Neural cell (in vitro differentiated cells): ENCODE data around the gene WIZ. TPM values are rescaled to one million over a fixed set of nuclear protein-coding genes. Genes with fewer than 3 reads are reported as not detected.

Experiments
- H2AFZ ChIP-seq: fragments of 200-600, 300-800 bp; sonication (generic), shearing (Covaris generic); 2 replicates; pipeline ENCODE4 v1.6.0; 2014; ENCODE audit warnings: low read depth, mild to moderate bottlenecking, antibody characterized with exemption, low read length, moderate library complexity
- H3F3A ChIP-seq: fragments of 200-600 bp; shearing (Covaris generic); 2 replicates; pipeline ENCODE4 v1.6.1; 2016; ENCODE audit warnings: mild to moderate bottlenecking, moderate library complexity, mixed read lengths, antibody characterized with exemption, low read length; ENCODE audit not compliant: insufficient read depth, poor library complexity, severe bottlenecking
- H3K27ac ChIP-seq: fragments of 200-600, 300-800 bp; sonication (generic), shearing (Covaris generic); 2 replicates; pipeline ENCODE4 v1.5.1; 2014; ENCODE audit warnings: mild to moderate bottlenecking, low read length, moderate library complexity
- H3K27me3 ChIP-seq: fragments of 300-800, 200-600 bp; sonication (generic), shearing (Covaris generic); 2 replicates; pipeline ENCODE4 v1.6.0; 2014; ENCODE audit warnings: mild to moderate bottlenecking, low read depth, low read length, moderate library complexity; ENCODE audit not compliant: insufficient read depth
- H3K36me3 ChIP-seq: fragments of 300-800, 200-600 bp; sonication (generic), shearing (Covaris generic); 2 replicates; pipeline ENCODE4 v1.5.1; 2014; ENCODE audit warnings: mild to moderate bottlenecking, antibody characterized with exemption, low read length, moderate library complexity; ENCODE audit not compliant: insufficient read depth
- H3K4me2 ChIP-seq: fragments of 300-800, 200-600 bp; sonication (generic), shearing (Covaris generic); 2 replicates; pipeline ENCODE4 v1.6.0; 2014; ENCODE audit warnings: mild to moderate bottlenecking, low read length
- H3K4me3 ChIP-seq: fragments of 300-800, 200-600 bp; sonication (generic), shearing (Covaris generic); 2 replicates; pipeline ENCODE4 v1.5.1; 2014; ENCODE audit warnings: mild to moderate bottlenecking, low read length, moderate library complexity
- H3K79me2 ChIP-seq: fragments of 200-600 bp; shearing (Covaris generic); replicated peaks from 2 replicates; pipeline ENCODE4 v1.6.0; 2014; ENCODE audit warnings: mild to moderate bottlenecking, low read length, moderate library complexity; ENCODE audit not compliant: insufficient read depth
- H3K9ac ChIP-seq: fragments of 300-800, 200-600 bp; sonication (generic), shearing (Covaris generic); 2 replicates; pipeline ENCODE4 v1.6.1; 2016; ENCODE audit warnings: mild to moderate bottlenecking, low read length, mixed read lengths
- H3K9me2 ChIP-seq: fragments of 200-600 bp; shearing (Covaris generic); 2 replicates; pipeline ENCODE4 v1.6.1; 2016; ENCODE audit warnings: mild to moderate bottlenecking, low read length, mixed read lengths; ENCODE audit not compliant: insufficient read depth
- H3K9me3 ChIP-seq: fragments of 200-600, 300-800 bp; sonication (generic), shearing (Covaris generic); 2 replicates; pipeline ENCODE4 v1.6.1; 2016; ENCODE audit warnings: mild to moderate bottlenecking, mixed run types, low read length, moderate library complexity, mixed read lengths
- H4K20me1 ChIP-seq: fragments of 200-600 bp; shearing (Covaris generic); 2 replicates; pipeline ENCODE4 v1.6.1; 2016; ENCODE audit warnings: mild to moderate bottlenecking, mixed run types; ENCODE audit not compliant: insufficient read depth
- EP300 ChIP-seq: fragments of 450-650 bp; conservative IDR thresholded peaks from 2 replicates; pipeline ENCODE4 v1.6.1; 2014; ENCODE audit warnings: antibody characterized with exemption, mild to moderate bottlenecking, moderate library complexity; ENCODE audit not compliant: poor library complexity, severe bottlenecking
- EZH2 ChIP-seq: fragments of 200-600, 300-800 bp; shearing (Covaris generic), sonication (generic); IDR thresholded peaks from 2 replicates; pipeline ENCODE4 v1.6.1; 2014; ENCODE audit warnings: antibody characterized with exemption, low read length, borderline replicate concordance, mild to moderate bottlenecking; ENCODE audit not compliant: insufficient read depth, poor library complexity, severe bottlenecking
- MXI1 ChIP-seq: fragments of 450-650 bp; conservative IDR thresholded peaks from 2 replicates; pipeline ENCODE4 v1.6.1; 2014; ENCODE audit warnings: antibody characterized with exemption, mild to moderate bottlenecking; ENCODE audit not compliant: poor library complexity, severe bottlenecking
- POLR2AphosphoS5 ChIP-seq: IDR thresholded peaks from 2 replicates; pipeline ENCODE4 v1.6.1; 2012
- RAD21 ChIP-seq: fragments of 450-650 bp; conservative IDR thresholded peaks from 2 replicates; pipeline ENCODE4 v1.6.1; 2014; ENCODE audit warnings: antibody characterized with exemption, mild to moderate bottlenecking, moderate library complexity
- SMC3 ChIP-seq: fragments of 450-650 bp; conservative IDR thresholded peaks from 2 replicates; pipeline ENCODE4 v1.6.1; 2014; ENCODE audit warnings: antibody characterized with exemption, mild to moderate bottlenecking, moderate library complexity; ENCODE audit not compliant: poor library complexity
- TAF1 ChIP-seq: IDR thresholded peaks from 2 replicates; pipeline ENCODE4 v1.6.1; 2012; ENCODE audit warnings: low read depth
- polyA plus RNA-seq: library from polyadenylated mRNA; depleted of rRNA; stranded (reverse); fragments of >200 nt; gene quantifications from 2 replicates; pipeline ENCODE4 v1.2.3, GENCODE V29; 2014
- TF ChIP-seq, protein P1 (sequence below): IDR thresholded peaks from 2 replicates; pipeline ENCODE4 v1.6.1; 2012; ENCODE audit warnings: borderline replicate concordance
- TF ChIP-seq, protein P2 (sequence below): fragments of 450-650 bp; IDR thresholded peaks from 2 replicates; pipeline ENCODE4 v1.5.1; 2014; ENCODE audit warnings: antibody characterized with exemption, mild to moderate bottlenecking, moderate library complexity; ENCODE audit not compliant: poor library complexity, severe bottlenecking

The WIZ gene
- polyA plus RNA-seq, 1 donor from 2014 or later = 13.0 TPM

- peaks cover 45% of the 10 kb centered on the region for H4K20me1 ChIP-seq
These were observed 50.6 kb downstream of the WIZ start for GRCh38 chr19:15399234-15399515.

DNA sequence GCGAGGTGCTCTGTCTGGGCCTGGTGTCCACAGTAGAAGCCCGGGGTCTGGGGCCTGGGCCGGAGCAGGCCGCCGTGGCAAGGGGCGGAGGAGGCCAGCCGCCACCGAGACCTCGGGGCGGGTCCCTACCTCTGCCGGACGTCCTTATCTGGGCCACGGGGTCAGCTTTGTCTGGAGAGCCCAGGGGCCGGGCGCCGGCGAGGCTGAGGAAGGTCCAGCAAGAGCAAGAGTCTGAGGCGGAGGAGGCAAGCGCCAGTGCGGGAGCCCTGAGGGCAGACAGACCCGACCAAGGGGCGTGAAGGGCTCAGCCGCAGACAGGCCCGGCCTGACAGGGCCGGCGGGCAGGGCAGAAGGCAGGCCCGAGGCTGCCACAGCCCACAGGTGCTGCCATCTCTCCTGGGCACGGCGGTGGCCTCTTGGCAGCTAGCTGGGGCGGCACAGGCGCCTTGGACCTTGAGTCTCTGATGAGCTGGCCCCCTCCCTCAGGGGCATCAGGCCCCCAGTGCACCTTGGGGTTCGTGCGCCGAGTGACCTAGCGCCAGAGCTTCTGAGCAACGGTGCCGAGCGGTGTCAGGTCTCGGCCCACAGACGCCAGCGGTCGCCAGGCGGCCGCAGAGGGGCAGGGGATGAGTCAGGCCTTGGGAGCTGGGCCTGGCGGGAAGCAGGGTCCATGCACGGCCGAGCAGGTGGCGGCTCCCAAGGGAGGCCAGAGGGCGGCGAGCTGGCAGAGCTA lies 51.1 kb downstream of the WIZ start:
- no peak overlapping the region for H2AFZ ChIP-seq
- TF ChIP-seq MXI1 (no peak), EZH2 (no peak), EP300 (no peak), SMC3 (no peak), RAD21 (no peak), POLR2AphosphoS5 (no peak), TAF1 (no peak)
- TF ChIP-seq, protein P1, sequence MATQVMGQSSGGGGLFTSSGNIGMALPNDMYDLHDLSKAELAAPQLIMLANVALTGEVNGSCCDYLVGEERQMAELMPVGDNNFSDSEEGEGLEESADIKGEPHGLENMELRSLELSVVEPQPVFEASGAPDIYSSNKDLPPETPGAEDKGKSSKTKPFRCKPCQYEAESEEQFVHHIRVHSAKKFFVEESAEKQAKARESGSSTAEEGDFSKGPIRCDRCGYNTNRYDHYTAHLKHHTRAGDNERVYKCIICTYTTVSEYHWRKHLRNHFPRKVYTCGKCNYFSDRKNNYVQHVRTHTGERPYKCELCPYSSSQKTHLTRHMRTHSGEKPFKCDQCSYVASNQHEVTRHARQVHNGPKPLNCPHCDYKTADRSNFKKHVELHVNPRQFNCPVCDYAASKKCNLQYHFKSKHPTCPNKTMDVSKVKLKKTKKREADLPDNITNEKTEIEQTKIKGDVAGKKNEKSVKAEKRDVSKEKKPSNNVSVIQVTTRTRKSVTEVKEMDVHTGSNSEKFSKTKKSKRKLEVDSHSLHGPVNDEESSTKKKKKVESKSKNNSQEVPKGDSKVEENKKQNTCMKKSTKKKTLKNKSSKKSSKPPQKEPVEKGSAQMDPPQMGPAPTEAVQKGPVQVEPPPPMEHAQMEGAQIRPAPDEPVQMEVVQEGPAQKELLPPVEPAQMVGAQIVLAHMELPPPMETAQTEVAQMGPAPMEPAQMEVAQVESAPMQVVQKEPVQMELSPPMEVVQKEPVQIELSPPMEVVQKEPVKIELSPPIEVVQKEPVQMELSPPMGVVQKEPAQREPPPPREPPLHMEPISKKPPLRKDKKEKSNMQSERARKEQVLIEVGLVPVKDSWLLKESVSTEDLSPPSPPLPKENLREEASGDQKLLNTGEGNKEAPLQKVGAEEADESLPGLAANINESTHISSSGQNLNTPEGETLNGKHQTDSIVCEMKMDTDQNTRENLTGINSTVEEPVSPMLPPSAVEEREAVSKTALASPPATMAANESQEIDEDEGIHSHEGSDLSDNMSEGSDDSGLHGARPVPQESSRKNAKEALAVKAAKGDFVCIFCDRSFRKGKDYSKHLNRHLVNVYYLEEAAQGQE = no peak
- TF ChIP-seq, protein P2, sequence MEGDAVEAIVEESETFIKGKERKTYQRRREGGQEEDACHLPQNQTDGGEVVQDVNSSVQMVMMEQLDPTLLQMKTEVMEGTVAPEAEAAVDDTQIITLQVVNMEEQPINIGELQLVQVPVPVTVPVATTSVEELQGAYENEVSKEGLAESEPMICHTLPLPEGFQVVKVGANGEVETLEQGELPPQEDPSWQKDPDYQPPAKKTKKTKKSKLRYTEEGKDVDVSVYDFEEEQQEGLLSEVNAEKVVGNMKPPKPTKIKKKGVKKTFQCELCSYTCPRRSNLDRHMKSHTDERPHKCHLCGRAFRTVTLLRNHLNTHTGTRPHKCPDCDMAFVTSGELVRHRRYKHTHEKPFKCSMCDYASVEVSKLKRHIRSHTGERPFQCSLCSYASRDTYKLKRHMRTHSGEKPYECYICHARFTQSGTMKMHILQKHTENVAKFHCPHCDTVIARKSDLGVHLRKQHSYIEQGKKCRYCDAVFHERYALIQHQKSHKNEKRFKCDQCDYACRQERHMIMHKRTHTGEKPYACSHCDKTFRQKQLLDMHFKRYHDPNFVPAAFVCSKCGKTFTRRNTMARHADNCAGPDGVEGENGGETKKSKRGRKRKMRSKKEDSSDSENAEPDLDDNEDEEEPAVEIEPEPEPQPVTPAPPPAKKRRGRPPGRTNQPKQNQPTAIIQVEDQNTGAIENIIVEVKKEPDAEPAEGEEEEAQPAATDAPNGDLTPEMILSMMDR = no peak
- peaks cover 22% of the 10 kb centered on the region for H3K79me2 ChIP-seq
- H3K4me3 ChIP-seq = no peak overlapping the region
- peaks cover 40% of the 10 kb centered on the region for H4K20me1 ChIP-seq
- no peak overlapping the region for H3K27ac ChIP-seq
- no peaks in the 10 kb centered on the region for H3K9me3 ChIP-seq
- no peak overlapping the region for H3K9ac ChIP-seq
- H3K4me2 ChIP-seq = no peak overlapping the region
- no peaks in the 10 kb centered on the region for H3F3A ChIP-seq
- H3K36me3 ChIP-seq = no peaks in the 10 kb centered on the region
- no peaks in the 10 kb centered on the region for H3K27me3 ChIP-seq
- H3K9me2 ChIP-seq = no peaks in the 10 kb centered on the region

More at GRCh38 chr19:15399234-15399515, 50.6 kb downstream of the WIZ start:
- Histone ChIP-seq H3K79me2 (peaks cover 27% of the 10 kb centered on the region), H3K27ac (no peak overlapping the region), H2AFZ (no peak overlapping the region), H3K4me2 (no peak overlapping the region), H3K9me3 (no peaks in the 10 kb centered on the region), H3K27me3 (no peaks in the 10 kb centered on the region), H3K36me3 (no peaks in the 10 kb centered on the region), H3F3A (no peaks in the 10 kb centered on the region), H3K9me2 (no peaks in the 10 kb centered on the region), H3K9ac (no peak overlapping the region), H3K4me3 (no peak overlapping the region)
- no peak for TF ChIP-seq SMC3
- TF ChIP-seq POLR2AphosphoS5 = no peak
- TF ChIP-seq TAF1 = no peak
- TF ChIP-seq RAD21 = no peak
- TF ChIP-seq EP300 = no peak
- TF ChIP-seq, protein P1 = no peak
